Naive thymus-derived CD8-positive, alpha-beta T cell (primary cell): ENCODE measurements around the gene DNAH9. TPM values are rescaled to one million over a fixed set of nuclear protein-coding genes. Genes with fewer than 3 reads are reported as not detected.

Source experiments
- ATAC-seq, 2 donors: fragments of 150-1000 bp; cut with Tn5 transposase in 1 of 2; sonication (Bioruptor Pico), chemical (Tn5 transposase) in 1 of 2; 1 replicate in 1 of 2; 2 replicates in 1 of 2; pipeline ENCODE4 v1.10.0; 2021; ENCODE audit warnings: mild to moderate bottlenecking in 2 of 2, moderate library complexity in 2 of 2
- POLR2A ChIA-PET: fragments of 350-600 bp; sonication (Branson Sonifier 250); formaldehyde crosslinking; loops from one replicate; lab custom pipeline; 2021; ENCODE audit warnings: antibody characterized with exemption; lab: Charles Lee
- DNase-seq, 10 donors: peaks; one replicate each; pipeline versions ENCODE4 v3.0.0 to v3.0.0-alpha.2; 2020 to 2022
- H3K27ac Mint-ChIP-seq, 10 donors: one replicate each; pipeline ENCODE4 v1.8.0; 2020 to 2022; ENCODE audit warnings: mild to moderate bottlenecking in 10 of 10, mixed read lengths in 10 of 10, moderate library complexity in 4 of 10, inconsistent platforms in 1 of 10
- H3K27me3 Mint-ChIP-seq, 5 donors: one replicate each; pipeline ENCODE4 v1.8.0; 2021 to 2022; ENCODE audit warnings: mixed read lengths in 5 of 5
- H3K36me3 Mint-ChIP-seq, 3 donors: one replicate each; pipeline ENCODE4 v1.8.0; 2020 to 2022; ENCODE audit warnings: mixed read lengths in 3 of 3, mild to moderate bottlenecking in 2 of 3, inconsistent platforms in 1 of 3
- H3K4me1 Mint-ChIP-seq, 4 donors: one replicate each; pipeline ENCODE4 v1.8.0; 2021 to 2022; ENCODE audit warnings: mixed read lengths in 4 of 4
- H3K4me3 Mint-ChIP-seq, 10 donors: one replicate each; pipeline ENCODE4 v1.8.0; 2020 to 2022; ENCODE audit warnings: mild to moderate bottlenecking in 10 of 10, mixed read lengths in 10 of 10, moderate library complexity in 6 of 10, inconsistent platforms in 1 of 10
- H3K9me3 Mint-ChIP-seq, 9 donors: one replicate each; pipeline ENCODE4 v1.8.0; 2020 to 2022; ENCODE audit warnings: mixed read lengths in 9 of 9, mild to moderate bottlenecking in 3 of 9, inconsistent platforms in 1 of 9, moderate library complexity in 1 of 9
- polyA plus RNA-seq, 3 donors: library from polyadenylated mRNA; unstranded; fragments of 300-500 nt; fragmentation: Illumina TruSeq; gene quantifications; one replicate each; pipeline ENCODE4 v1.2.3, GENCODE V29; 2021
- total RNA-seq, 8 experiments: library from RNA in 2 of 8; stranded (reverse) in 2 of 8; gene quantifications; one replicate each; pipeline ENCODE4 v1.2.3 and lab custom pipeline; 2021 to 2026

Gene DNAH9
- total and polyA plus RNA-seq, 5 experiments from 2014 or later: not detected

GRCh38 chr17:11893862-11894261, 295.6 kb downstream of the DNAH9 start:
- DNase-seq (no peak), ATAC-seq (no peak)
- no peak overlapping the region for H3K27ac Mint-ChIP-seq
- H3K36me3 Mint-ChIP-seq: no peaks in the 10 kb centered on the region
- peaks cover 0 to 11% (median 0%) of the 10 kb centered on the region in 9 donors for H3K9me3 Mint-ChIP-seq
- peaks cover 0 to 10% (median 4%) of the 10 kb centered on the region in 5 donors for H3K27me3 Mint-ChIP-seq
- POLR2A ChIA-PET: no interaction called here
- no peak overlapping the region for H3K4me3 Mint-ChIP-seq
- H3K4me1 Mint-ChIP-seq: no peaks in the 10 kb centered on the region

GRCh38 chr17:11896199-11896598, 297.9 kb downstream of the DNAH9 start:
- peaks cover 5 to 21% (median 8%) of the 10 kb centered on the region in 5 donors for H3K27me3 Mint-ChIP-seq
- H3K36me3 Mint-ChIP-seq: peaks cover 0 to 7% (median 0%) of the 10 kb centered on the region in 3 donors
- DNase-seq: no peak
- no peak overlapping the region for H3K27ac Mint-ChIP-seq
- no peak overlapping the region for H3K4me3 Mint-ChIP-seq
- POLR2A ChIA-PET: no interaction called here
- H3K4me1 Mint-ChIP-seq: no peaks in the 10 kb centered on the region
- no peak for ATAC-seq
- H3K9me3 Mint-ChIP-seq: peaks cover 0 to 11% (median 0%) of the 10 kb centered on the region in 9 donors

- ATAC-seq (no peak), DNase-seq (no peak)
- Mint-ChIP-seq H3K36me3 (peaks cover 0 to 7% (median 0%) of the 10 kb centered on the region in 3 donors), H3K27ac (no peak overlapping the region), H3K4me1 (no peaks in the 10 kb centered on the region), H3K27me3 (peaks cover 3 to 17% (median 7%) of the 10 kb centered on the region in 5 donors), H3K9me3 (peaks cover 0 to 7% (median 0%) of the 10 kb centered on the region in 9 donors), H3K4me3 (no peak overlapping the region)
- POLR2A ChIA-PET: no interaction called here
These were observed 300.4 kb downstream of the DNAH9 start for GRCh38 chr17:11898526-11899235.

DNA sequence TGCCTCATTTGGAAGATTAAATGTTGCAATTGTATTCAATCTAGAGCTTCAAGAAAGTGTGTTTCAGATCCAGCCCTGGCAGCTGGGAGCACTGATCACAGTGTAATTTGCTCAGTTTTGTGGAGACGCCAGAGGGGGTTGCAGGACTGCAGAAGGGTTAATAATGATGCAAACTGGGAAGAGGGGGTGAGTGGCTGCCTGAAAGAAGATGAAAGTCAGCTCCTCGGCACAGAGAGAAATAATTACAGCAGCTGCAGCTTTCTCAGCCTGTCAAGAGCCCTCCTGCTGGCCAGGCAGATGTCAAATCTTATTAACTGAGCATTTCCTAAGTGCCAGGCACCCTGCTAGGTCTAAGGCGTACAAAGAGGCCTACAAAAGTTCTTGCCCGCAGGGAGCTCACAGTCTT, 301.3 kb downstream of the DNAH9 start:
- no peak overlapping the region for H3K4me3 Mint-ChIP-seq
- POLR2A ChIA-PET: no interaction called here
- DNase-seq (no peak), ATAC-seq (no peak)
- H3K27ac Mint-ChIP-seq: no peak overlapping the region
- peaks cover 3 to 21% (median 7%) of the 10 kb centered on the region in 5 donors for H3K27me3 Mint-ChIP-seq
- no peaks in the 10 kb centered on the region for H3K4me1 Mint-ChIP-seq
- H3K9me3 Mint-ChIP-seq: peaks cover 0 to 8% (median 0%) of the 10 kb centered on the region in 9 donors
- H3K36me3 Mint-ChIP-seq: peaks cover 0 to 7% (median 0%) of the 10 kb centered on the region in 3 donors

GRCh38 chr17:11900041-11900476, 301.8 kb downstream of the DNAH9 start:
- Mint-ChIP-seq H3K4me3 (no peak overlapping the region), H3K4me1 (no peaks in the 10 kb centered on the region), H3K27ac (no peak overlapping the region), H3K9me3 (peaks cover 0 to 11% (median 0%) of the 10 kb centered on the region in 9 donors), H3K27me3 (peaks cover 3 to 21% (median 7%) of the 10 kb centered on the region in 5 donors), H3K36me3 (peaks cover 0 to 7% (median 0%) of the 10 kb centered on the region in 3 donors)
- no peak for ATAC-seq
- POLR2A ChIA-PET: no interaction called here
- no peak for DNase-seq

DNA sequence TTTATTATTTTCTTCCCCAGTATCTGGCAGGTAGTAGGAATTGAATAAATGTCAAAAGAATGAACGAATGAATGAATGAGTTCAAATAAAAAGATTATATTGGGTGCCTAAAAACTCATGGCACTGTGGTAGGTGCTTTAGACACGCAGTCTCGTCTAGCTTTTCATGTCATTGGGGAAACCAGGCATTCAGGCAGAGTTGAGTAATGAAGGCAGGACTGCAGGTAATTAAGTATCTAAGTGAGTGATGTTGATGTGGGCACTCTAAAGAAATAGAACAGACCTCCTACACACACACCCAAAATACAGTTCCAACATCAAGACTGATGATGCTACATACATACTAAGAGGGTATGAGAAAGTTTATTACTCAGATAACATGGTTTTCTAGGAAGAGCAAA, 302.4 kb downstream of the DNAH9 start:
- POLR2A ChIA-PET: no interaction called here
- no peak for DNase-seq

DNA sequence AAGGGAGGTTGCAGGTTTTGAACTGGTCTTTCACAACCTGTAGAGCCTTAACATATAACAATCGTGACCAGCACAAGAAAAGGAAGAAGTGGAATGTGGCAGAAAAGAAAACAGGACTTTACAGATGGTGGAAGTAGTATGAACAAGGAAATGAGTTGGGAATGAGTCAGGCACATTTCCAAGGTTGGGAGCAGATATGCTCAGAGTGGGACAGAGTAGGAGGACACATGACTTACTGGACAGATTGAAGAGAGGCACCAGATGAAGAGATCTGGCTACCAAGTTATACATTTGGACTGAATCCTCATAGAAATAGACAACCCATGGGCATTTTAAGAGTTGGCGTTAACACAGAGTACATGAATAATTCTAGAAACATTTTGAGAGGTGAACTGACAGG, 303.7 kb downstream of the DNAH9 start:
- no peak for DNase-seq
- ATAC-seq: no peak
- Mint-ChIP-seq H3K4me1 (no peaks in the 10 kb centered on the region), H3K4me3 (no peak overlapping the region), H3K36me3 (peaks cover 0 to 7% (median 0%) of the 10 kb centered on the region in 3 donors), H3K27ac (no peak overlapping the region), H3K9me3 (peaks cover 0 to 11% (median 0%) of the 10 kb centered on the region in 9 donors), H3K27me3 (peaks cover 3 to 21% (median 7%) of the 10 kb centered on the region in 5 donors)
- POLR2A ChIA-PET: no interaction called here

More for the DNA sequence above, 302.4 kb downstream of the DNAH9 start:
- peak overlapping the region in 2 of 10 donors; percentile 17 to 34 for H3K27ac Mint-ChIP-seq
- peaks cover 3 to 21% (median 7%) of the 10 kb centered on the region in 5 donors for H3K27me3 Mint-ChIP-seq
- H3K4me1 Mint-ChIP-seq: no peaks in the 10 kb centered on the region
- peaks cover 0 to 7% (median 0%) of the 10 kb centered on the region in 3 donors for H3K36me3 Mint-ChIP-seq
- no peak for ATAC-seq
- peaks cover 0 to 11% (median 0%) of the 10 kb centered on the region in 9 donors for H3K9me3 Mint-ChIP-seq
- no peak overlapping the region for H3K4me3 Mint-ChIP-seq

- ATAC-seq: no peak
- no peak overlapping the region for H3K27ac Mint-ChIP-seq
- H3K9me3 Mint-ChIP-seq: peaks cover 7 to 31% (median 13%) of the 10 kb centered on the region in 9 donors
- peaks cover 0 to 4% (median 0%) of the 10 kb centered on the region in 3 donors for H3K36me3 Mint-ChIP-seq
- H3K4me3 Mint-ChIP-seq: no peak overlapping the region
- POLR2A ChIA-PET: no interaction called here
- H3K27me3 Mint-ChIP-seq: peaks cover 0 to 6% (median 0%) of the 10 kb centered on the region in 5 donors
- DNase-seq: no peak
- H3K4me1 Mint-ChIP-seq: no peaks in the 10 kb centered on the region
These were observed 310.5 kb downstream of the DNAH9 start for GRCh38 chr17:11908711-11909146.

DNA sequence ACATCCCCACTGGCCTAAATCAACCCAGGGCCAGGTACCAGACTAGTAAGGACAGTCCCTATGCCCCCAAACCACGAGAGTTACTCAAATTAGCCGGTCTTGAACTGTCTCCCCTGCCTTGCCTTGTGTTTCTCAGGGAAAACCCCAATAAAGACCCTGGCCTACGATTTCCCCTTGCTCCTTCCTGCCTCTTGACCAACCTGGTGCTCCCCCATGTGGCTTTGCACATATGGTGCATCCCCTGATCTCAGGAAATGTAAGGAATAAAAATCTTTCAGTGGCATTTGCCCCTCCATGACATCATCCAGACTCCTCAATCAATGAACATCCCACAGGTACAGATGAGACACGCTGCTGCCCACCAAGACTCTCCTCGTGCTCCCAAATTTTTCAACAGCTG, 311.1 kb downstream of the DNAH9 start:
- ATAC-seq (no peak), DNase-seq (no peak)
- peaks cover 7 to 31% (median 16%) of the 10 kb centered on the region in 9 donors for H3K9me3 Mint-ChIP-seq
- H3K36me3 Mint-ChIP-seq: peaks cover 0 to 4% (median 0%) of the 10 kb centered on the region in 3 donors
- no peaks in the 10 kb centered on the region for H3K4me1 Mint-ChIP-seq
- H3K4me3 Mint-ChIP-seq: no peak overlapping the region
- POLR2A ChIA-PET: no interaction called here
- peaks cover 0 to 3% (median 0%) of the 10 kb centered on the region in 5 donors for H3K27me3 Mint-ChIP-seq
- no peak overlapping the region for H3K27ac Mint-ChIP-seq

DNA sequence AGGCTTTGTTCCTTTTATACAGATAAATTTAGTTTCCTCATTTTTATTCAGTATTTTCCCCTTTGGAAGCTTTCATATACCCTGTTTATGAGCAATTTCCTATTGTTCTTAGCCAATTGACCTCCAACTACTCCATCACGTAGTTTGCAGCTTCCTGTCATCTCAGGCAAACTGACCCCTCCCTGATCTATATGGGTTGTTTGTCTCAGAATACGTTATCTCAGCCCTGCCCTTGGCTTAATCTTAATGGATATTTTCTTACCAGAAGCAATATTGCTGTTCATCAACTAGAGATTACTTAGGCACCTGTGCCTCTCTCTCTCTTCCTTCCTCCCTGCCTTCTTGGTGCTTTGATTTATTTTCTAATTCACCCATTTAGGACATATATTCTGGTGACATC, 317.8 kb downstream of the DNAH9 start:
- POLR2A ChIA-PET: no interaction called here
- H3K36me3 Mint-ChIP-seq: peaks cover 0 to 5% (median 3%) of the 10 kb centered on the region in 3 donors
- no peak overlapping the region for H3K27ac Mint-ChIP-seq
- no peak overlapping the region for H3K4me3 Mint-ChIP-seq
- ATAC-seq (no peak), DNase-seq (no peak)
- peaks cover 4 to 23% (median 15%) of the 10 kb centered on the region in 9 donors for H3K9me3 Mint-ChIP-seq
- H3K4me1 Mint-ChIP-seq: no peaks in the 10 kb centered on the region
- H3K27me3 Mint-ChIP-seq: peaks cover 2 to 26% (median 14%) of the 10 kb centered on the region in 5 donors

- Mint-ChIP-seq H3K4me3 (no peak overlapping the region), H3K27ac (no peak overlapping the region), H3K9me3 (peaks cover 0 to 12% (median 5%) of the 10 kb centered on the region in 9 donors), H3K4me1 (no peaks in the 10 kb centered on the region), H3K36me3 (peaks cover 0 to 5% (median 3%) of the 10 kb centered on the region in 3 donors), H3K27me3 (peaks cover 2 to 26% (median 14%) of the 10 kb centered on the region in 5 donors)
- ATAC-seq (no peak), DNase-seq (no peak)
- POLR2A ChIA-PET: no interaction called here
These were observed 319.1 kb downstream of the DNAH9 start for GRCh38 chr17:11917415-11917814.

DNA sequence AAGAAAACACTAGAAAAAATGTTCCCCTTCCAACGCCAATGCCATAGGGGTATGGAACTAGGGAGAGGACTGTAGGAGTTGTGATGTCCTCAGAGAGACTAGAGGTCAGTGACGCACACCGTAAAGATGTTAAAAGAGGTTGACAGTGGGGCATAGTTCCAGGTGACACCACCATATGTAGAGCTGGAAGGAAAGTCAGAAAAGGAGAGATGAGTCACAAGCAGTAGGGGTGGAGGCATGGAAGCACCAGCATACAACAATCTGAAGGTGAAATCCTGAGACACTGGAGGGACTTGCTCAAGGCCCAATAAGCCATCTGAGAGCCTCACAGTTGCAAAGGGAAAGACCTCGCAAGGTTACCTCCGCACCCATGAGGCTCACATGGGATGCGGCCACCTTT, 323.0 kb downstream of the DNAH9 start:
- Mint-ChIP-seq H3K4me1 (no peaks in the 10 kb centered on the region), H3K9me3 (peaks cover 0 to 8% (median 5%) of the 10 kb centered on the region in 9 donors), H3K27ac (no peak overlapping the region), H3K27me3 (peaks cover 5 to 19% (median 14%) of the 10 kb centered on the region in 5 donors), H3K4me3 (no peak overlapping the region), H3K36me3 (peaks cover 0 to 5% (median 3%) of the 10 kb centered on the region in 3 donors)
- POLR2A ChIA-PET: no interaction called here
- ATAC-seq (no peak), DNase-seq (no peak)

- Mint-ChIP-seq H3K36me3 (peaks cover 0 to 3% (median under 1%) of the 10 kb centered on the region in 3 donors), H3K27me3 (peaks cover 3 to 10% (median 6%) of the 10 kb centered on the region in 5 donors), H3K4me1 (no peaks in the 10 kb centered on the region), H3K9me3 (peaks cover 0 to 17% (median 3%) of the 10 kb centered on the region in 9 donors), H3K4me3 (no peak overlapping the region), H3K27ac (no peak overlapping the region)
- DNase-seq (no peak), ATAC-seq (no peak)
- POLR2A ChIA-PET: no interaction called here
These were observed 324.4 kb downstream of the DNAH9 start for GRCh38 chr17:11922638-11923037.
